Measurements from ENCODE around the gene RBM19. TPM values are rescaled to one million over a fixed set of nuclear protein-coding genes. Genes with fewer than 3 reads are reported as not detected.

The RBM19 gene
- total and polyA plus RNA-seq, 4 donors, result 7.9 to 18.7 (median 9.0) TPM

GRCh38 chr12:114004402-114004801, 38.3 kb upstream of the RBM19 start:
- Histone ChIP-seq H3K4me3 (ENCODE audit: low read depth in 1 of 3, low read length in 3 of 3) (no peak overlapping the region), H3K9ac (ENCODE audit: low read depth in 1 of 2, low read length in 2 of 2) (no peak overlapping the region), H3K9me3 (ENCODE audit: control insufficient read depth in 4 of 4, low read length in 3 of 4) (no peaks in the 10 kb centered on the region), H3K36me3 (ENCODE audit: control insufficient read depth in 4 of 4, insufficient read depth in 3 of 4, low read depth in 1 of 4, low read length in 3 of 4) (no peaks in the 10 kb centered on the region), H3K4me1 (ENCODE audit: control insufficient read depth in 4 of 4, insufficient read depth in 4 of 4, low read length in 3 of 4) (peaks cover 0 to 9% (median 0%) of the 10 kb centered on the region in 4 donors), H3K27me3 (ENCODE audit: control insufficient read depth in 4 of 4, insufficient read depth in 4 of 4, low read length in 3 of 4) (peaks cover 0 to 2% (median 0%) of the 10 kb centered on the region in 4 donors), H3K27ac (ENCODE audit: low read depth in 1 of 2, low read length in 2 of 2) (no peak overlapping the region)
- TF ChIP-seq HNF4A (conservative IDR thresholded peaks at IDR 0.05), result no peak
- TF ChIP-seq ZBTB33 (IDR thresholded peaks at IDR 0.05), result no peak
- TF ChIP-seq, protein P1, sequence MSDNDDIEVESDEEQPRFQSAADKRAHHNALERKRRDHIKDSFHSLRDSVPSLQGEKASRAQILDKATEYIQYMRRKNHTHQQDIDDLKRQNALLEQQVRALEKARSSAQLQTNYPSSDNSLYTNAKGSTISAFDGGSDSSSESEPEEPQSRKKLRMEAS (IDR thresholded peaks at IDR 0.05), result no peak
- TF ChIP-seq, protein P2, sequence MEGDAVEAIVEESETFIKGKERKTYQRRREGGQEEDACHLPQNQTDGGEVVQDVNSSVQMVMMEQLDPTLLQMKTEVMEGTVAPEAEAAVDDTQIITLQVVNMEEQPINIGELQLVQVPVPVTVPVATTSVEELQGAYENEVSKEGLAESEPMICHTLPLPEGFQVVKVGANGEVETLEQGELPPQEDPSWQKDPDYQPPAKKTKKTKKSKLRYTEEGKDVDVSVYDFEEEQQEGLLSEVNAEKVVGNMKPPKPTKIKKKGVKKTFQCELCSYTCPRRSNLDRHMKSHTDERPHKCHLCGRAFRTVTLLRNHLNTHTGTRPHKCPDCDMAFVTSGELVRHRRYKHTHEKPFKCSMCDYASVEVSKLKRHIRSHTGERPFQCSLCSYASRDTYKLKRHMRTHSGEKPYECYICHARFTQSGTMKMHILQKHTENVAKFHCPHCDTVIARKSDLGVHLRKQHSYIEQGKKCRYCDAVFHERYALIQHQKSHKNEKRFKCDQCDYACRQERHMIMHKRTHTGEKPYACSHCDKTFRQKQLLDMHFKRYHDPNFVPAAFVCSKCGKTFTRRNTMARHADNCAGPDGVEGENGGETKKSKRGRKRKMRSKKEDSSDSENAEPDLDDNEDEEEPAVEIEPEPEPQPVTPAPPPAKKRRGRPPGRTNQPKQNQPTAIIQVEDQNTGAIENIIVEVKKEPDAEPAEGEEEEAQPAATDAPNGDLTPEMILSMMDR (IDR thresholded peaks at IDR 0.05; ENCODE audit: low read depth, low read length, missing input control), result no peak
- no peak for TF ChIP-seq FOXA2 (IDR thresholded peaks at IDR 0.05)
- TF ChIP-seq RAD21 (IDR thresholded peaks at IDR 0.05), result no peak
- no peak for TF ChIP-seq YY1 (IDR thresholded peaks at IDR 0.05)
- DNase-seq (ENCODE audit: low spot score), result no peak
- WGBS, result 89% methylated on average over 3 of the region's 3 CpGs

GRCh38 chr12:114003286-114003685, 37.2 kb upstream of the RBM19 start:
- Histone ChIP-seq H3K27ac (ENCODE audit: low read depth in 1 of 2, low read length in 2 of 2) (no peak overlapping the region), H3K4me3 (ENCODE audit: low read depth in 1 of 3, low read length in 3 of 3) (no peak overlapping the region), H3K36me3 (ENCODE audit: control insufficient read depth in 4 of 4, insufficient read depth in 3 of 4, low read depth in 1 of 4, low read length in 3 of 4) (no peaks in the 10 kb centered on the region), H3K9me3 (ENCODE audit: control insufficient read depth in 4 of 4, low read length in 3 of 4) (no peaks in the 10 kb centered on the region), H3K27me3 (ENCODE audit: control insufficient read depth in 4 of 4, insufficient read depth in 4 of 4, low read length in 3 of 4) (peaks cover 0 to 2% (median 0%) of the 10 kb centered on the region in 4 donors), H3K9ac (ENCODE audit: low read depth in 1 of 2, low read length in 2 of 2) (no peak overlapping the region), H3K4me1 (ENCODE audit: control insufficient read depth in 4 of 4, insufficient read depth in 4 of 4, low read length in 3 of 4) (peaks cover 0 to 9% (median 0%) of the 10 kb centered on the region in 4 donors)
- TF ChIP-seq EGR1 (IDR thresholded peaks at IDR 0.05; ENCODE audit: low read depth in 2 of 2) (no peak), GABPA (IDR thresholded peaks at IDR 0.05 in 1 of 2, conservative IDR thresholded peaks at IDR 0.05 in 1 of 2) (no peak), RXRA (IDR thresholded peaks at IDR 0.05) (no peak), YY1 (IDR thresholded peaks at IDR 0.05) (no peak), NR2F2 (IDR thresholded peaks at IDR 0.05) (no peak)
- DNase-seq (ENCODE audit: low spot score), result no peak
- 84% methylated on average over 5 of the region's 5 CpGs for WGBS

GRCh38 chr12:114001511-114002340, 35.6 kb upstream of the RBM19 start:
- no peak for DNase-seq (ENCODE audit: low spot score)
- Histone ChIP-seq H3K27me3 (ENCODE audit: control insufficient read depth in 4 of 4, insufficient read depth in 4 of 4, low read length in 3 of 4) (peaks cover 0 to 2% (median 0%) of the 10 kb centered on the region in 4 donors), H3K27ac (ENCODE audit: low read depth in 1 of 2, low read length in 2 of 2) (no peak overlapping the region), H3K4me3 (ENCODE audit: low read depth in 1 of 3, low read length in 3 of 3) (no peak overlapping the region), H3K9ac (ENCODE audit: low read depth in 1 of 2, low read length in 2 of 2) (no peak overlapping the region), H3K36me3 (ENCODE audit: control insufficient read depth in 4 of 4, insufficient read depth in 3 of 4, low read depth in 1 of 4, low read length in 3 of 4) (no peaks in the 10 kb centered on the region), H3K4me1 (ENCODE audit: control insufficient read depth in 4 of 4, insufficient read depth in 4 of 4, low read length in 3 of 4) (peaks cover 0 to 4% (median 0%) of the 10 kb centered on the region in 4 donors), H3K9me3 (ENCODE audit: control insufficient read depth in 4 of 4, low read length in 3 of 4) (no peaks in the 10 kb centered on the region)
- TF ChIP-seq REST (IDR thresholded peaks at IDR 0.05) (no peak), JUND (IDR thresholded peaks at IDR 0.05) (no peak), RAD21 (IDR thresholded peaks at IDR 0.05) (no peak), RXRA (IDR thresholded peaks at IDR 0.05) (no peak), FOXA2 (IDR thresholded peaks at IDR 0.05) (no peak), HNF4A (conservative IDR thresholded peaks at IDR 0.05) (no peak), GABPA (IDR thresholded peaks at IDR 0.05 in 1 of 2, conservative IDR thresholded peaks at IDR 0.05 in 1 of 2) (no peak), HNF4G (IDR thresholded peaks at IDR 0.05) (no peak), SP1 (IDR thresholded peaks at IDR 0.05) (no peak), EGR1 (IDR thresholded peaks at IDR 0.05; ENCODE audit: low read depth in 2 of 2) (no peak), YY1 (IDR thresholded peaks at IDR 0.05) (no peak), FOXA1 (IDR thresholded peaks at IDR 0.05) (no peak), TAF1 (conservative IDR thresholded peaks at IDR 0.05) (no peak), NR2F2 (IDR thresholded peaks at IDR 0.05) (no peak)
- TF ChIP-seq, protein P1 (IDR thresholded peaks at IDR 0.05), result no peak
- TF ChIP-seq, protein P3, sequence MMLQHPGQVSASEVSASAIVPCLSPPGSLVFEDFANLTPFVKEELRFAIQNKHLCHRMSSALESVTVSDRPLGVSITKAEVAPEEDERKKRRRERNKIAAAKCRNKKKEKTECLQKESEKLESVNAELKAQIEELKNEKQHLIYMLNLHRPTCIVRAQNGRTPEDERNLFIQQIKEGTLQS (IDR thresholded peaks at IDR 0.05), result no peak
- WGBS, result 73% methylated on average over 5 of the region's 5 CpGs
